ENCODE measurements around the gene DPY30. TPM values are rescaled to one million over a fixed set of nuclear protein-coding genes. Genes with fewer than 3 reads are reported as not detected.

DPY30 gene
- total RNA-seq, 4 donors from 2014 or later: 29.3 to 59.8 (median 36.2) TPM

GRCh38 chr2:31997653-31998052 is 42.0 kb downstream of the DPY30 start:
- Histone ChIP-seq H3K4me1 (peaks cover 10 to 14% of the 10 kb centered on the region in 2 donors), H3K27ac (peak overlapping the region in 1 of 4 donors; percentile 42), H3K9me3 (no peaks in the 10 kb centered on the region), H3K36me3 (no peaks in the 10 kb centered on the region), H3K27me3 (no peaks in the 10 kb centered on the region), H3K4me3 (no peak overlapping the region)
- in situ Hi-C loops (cut with MboI; ENCODE audit: low sequenced_read_pairs in 4 of 4): no loop called here
- no peak for TF ChIP-seq CTCF (IDR thresholded peaks at IDR 0.05 in 4 of 5, conservative IDR thresholded peaks at IDR 0.05 in 1 of 5)
- no peak for TF ChIP-seq POLR2A (IDR thresholded peaks at IDR 0.05)
- no peak for DNase-seq
- ATAC-seq: no peak
- intact Hi-C loops (cut with DNase I; ENCODE audit: low total_unique reads): no loop called here

- intact Hi-C loops (cut with DNase I; ENCODE audit: low total_unique reads): no loop called here
Measured at GRCh38 chr2:31996571-31997150, 42.9 kb downstream of the DPY30 start.

GRCh38 chr2:31992934-31993333 is 46.7 kb downstream of the DPY30 start:
- DNase-seq (no peak), ATAC-seq (no peak)
- H3K9me3 ChIP-seq: no peaks in the 10 kb centered on the region
- no peak overlapping the region for H3K27ac ChIP-seq
- no peak overlapping the region for H3K4me3 ChIP-seq
- in situ Hi-C loops (cut with MboI; ENCODE audit: low sequenced_read_pairs in 4 of 4): no loop called here
- H3K4me1 ChIP-seq: peaks cover 21 to 25% of the 10 kb centered on the region in 2 donors
- intact Hi-C loops (cut with DNase I; ENCODE audit: low total_unique reads): no loop called here
- H3K36me3 ChIP-seq: no peaks in the 10 kb centered on the region
- TF ChIP-seq POLR2A (IDR thresholded peaks at IDR 0.05) (no peak), CTCF (IDR thresholded peaks at IDR 0.05 in 4 of 5, conservative IDR thresholded peaks at IDR 0.05 in 1 of 5) (no peak)
- no peaks in the 10 kb centered on the region for H3K27me3 ChIP-seq

More at GRCh38 chr2:31996571-31997150, 42.9 kb downstream of the DPY30 start:
- peaks cover 15 to 18% of the 10 kb centered on the region in 2 donors for H3K4me1 ChIP-seq
- TF ChIP-seq POLR2A (IDR thresholded peaks at IDR 0.05) (no peak), CTCF (IDR thresholded peaks at IDR 0.05 in 4 of 5, conservative IDR thresholded peaks at IDR 0.05 in 1 of 5) (no peak)
- peak overlapping the region in 3 of 4 donors; percentile 33 to 42 (median 37) for H3K27ac ChIP-seq
- H3K27me3 ChIP-seq: no peaks in the 10 kb centered on the region
- no peaks in the 10 kb centered on the region for H3K9me3 ChIP-seq
- in situ Hi-C loops (cut with MboI; ENCODE audit: low sequenced_read_pairs in 4 of 4): no loop called here
- no peak overlapping the region for H3K4me3 ChIP-seq
- no peak for DNase-seq
- no peaks in the 10 kb centered on the region for H3K36me3 ChIP-seq
- ATAC-seq: peak; percentile 47 to 61

- DNase-seq: no peak
- Histone ChIP-seq H3K27ac (no peak overlapping the region), H3K9me3 (no peaks in the 10 kb centered on the region), H3K4me3 (no peak overlapping the region), H3K4me1 (peaks cover 24 to 34% of the 10 kb centered on the region in 2 donors), H3K36me3 (no peaks in the 10 kb centered on the region), H3K27me3 (no peaks in the 10 kb centered on the region)
- TF ChIP-seq CTCF (IDR thresholded peaks at IDR 0.05 in 4 of 5, conservative IDR thresholded peaks at IDR 0.05 in 1 of 5) (no peak), POLR2A (IDR thresholded peaks at IDR 0.05) (no peak)
- in situ Hi-C loops (cut with MboI; ENCODE audit: low sequenced_read_pairs in 4 of 4) (no loop called here), intact Hi-C loops (cut with DNase I; ENCODE audit: low total_unique reads) (no loop called here)
- ATAC-seq: no peak
Measured at GRCh38 chr2:31992025-31992579, 47.5 kb downstream of the DPY30 start.

Measured in gastrocnemius medialis (tissue), 4 donors.